NCI-H128 (cell line): Measurements from ENCODE around the gene HOXA3.

Experiments used
- DNase-seq: peaks from one replicate; lab custom pipeline; 2025; ENCODE audit not compliant: unreplicated experiment; lab: John Stamatoyannopoulos, UW

HOXA3 gene

GRCh38 chr7:27157702-27158431 is 5.5 kb upstream of the HOXA3 start:
- DNase-seq, result no peak

- DNase-seq, result no peak
These were observed 4.7 kb upstream of the HOXA3 start for GRCh38 chr7:27156916-27157701.

- DNase-seq, result no peak
These were observed 4.1 kb upstream of the HOXA3 start, which contains the start of gene HOXA7 for GRCh38 chr7:27156508-27156898. TSS of gene HOXA7 (minus strand) at chr7:27156675. CDS start at chr7:27156545, 130 bp downstream.

GRCh38 chr7:27155816-27156507 is 3.6 kb upstream of the HOXA3 start:
- no peak for DNase-seq

GRCh38 chr7:27154901-27155815 is 2.8 kb upstream of the HOXA3 start:
- DNase-seq, result no peak

GRCh38 chr7:27154369-27154768 is 2.0 kb upstream of the HOXA3 start:
- DNase-seq, result no peak

- no peak for DNase-seq
These were observed 1.1 kb upstream of the HOXA3 start for GRCh38 chr7:27153526-27153925.

- no peak for DNase-seq
These were observed 546 bp upstream of the HOXA3 start for GRCh38 chr7:27152816-27153442.

- DNase-seq, result no peak
These were observed 947 bp downstream of the HOXA3 start for GRCh38 chr7:27151341-27151930.

- DNase-seq, result peak; percentile 55
These were observed 1.6 kb downstream of the HOXA3 start for GRCh38 chr7:27150568-27151340.

- no peak for DNase-seq
These were observed 2.4 kb downstream of the HOXA3 start for GRCh38 chr7:27149842-27150567.

GRCh38 chr7:27148756-27149641 is 3.4 kb downstream of the HOXA3 start:
- DNase-seq, result no peak

GRCh38 chr7:27148031-27148755 is 4.2 kb downstream of the HOXA3 start:
- no peak for DNase-seq

GRCh38 chr7:27147199-27148030 is 5.0 kb downstream of the HOXA3 start, which contains the start of gene HOXA6:
TSS of gene HOXA6 (minus strand) at chr7:27147774. CDS start at chr7:27147749, 25 bp downstream.
- peak; percentile 31 for DNase-seq

- no peak for DNase-seq
These were observed 5.7 kb downstream of the HOXA3 start for GRCh38 chr7:27146491-27147198.
